IPS-15b (cell line): ENCODE results near the gene NDUFC2.

Source experiments
- H3K27me3 ChIP-seq: one replicate; pipeline ENCODE4 v1.6.1; 2013; ENCODE audit warnings: low read length; ENCODE audit not compliant: control insufficient read depth, insufficient read depth
- H3K36me3 ChIP-seq: one replicate; pipeline ENCODE4 v1.6.1; 2013; ENCODE audit warnings: low read length; ENCODE audit not compliant: control insufficient read depth, insufficient read depth
- H3K4me1 ChIP-seq: one replicate; pipeline ENCODE4 v1.6.1; 2013; ENCODE audit warnings: mild to moderate bottlenecking, low read length; ENCODE audit not compliant: control insufficient read depth, insufficient read depth
- H3K4me3 ChIP-seq: one replicate; pipeline ENCODE4 v1.5.1; 2013; ENCODE audit warnings: low read depth, low read length
- H3K9ac ChIP-seq: one replicate; pipeline ENCODE4 v1.6.1; 2013; ENCODE audit warnings: low read depth, mild to moderate bottlenecking, low read length
- H3K9me3 ChIP-seq: one replicate; pipeline ENCODE4 v1.6.1; 2013; ENCODE audit warnings: mild to moderate bottlenecking, low read length; ENCODE audit not compliant: control insufficient read depth, insufficient read depth

NDUFC2 gene

GRCh38 chr11:78020246-78020645 is 59.4 kb downstream of the NDUFC2 start:
- Histone ChIP-seq H3K9me3 (no peaks in the 10 kb centered on the region), H3K4me1 (peaks cover 6% of the 10 kb centered on the region), H3K27me3 (no peaks in the 10 kb centered on the region), H3K36me3 (peaks cover 10% of the 10 kb centered on the region), H3K9ac (no peak overlapping the region), H3K4me3 (no peak overlapping the region)

- Histone ChIP-seq H3K4me3 (no peak overlapping the region), H3K9me3 (no peaks in the 10 kb centered on the region), H3K27me3 (no peaks in the 10 kb centered on the region)
Measured at GRCh38 chr11:78019808-78020207, 59.9 kb downstream of the NDUFC2 start.

More at GRCh38 chr11:78019808-78020207, 59.9 kb downstream of the NDUFC2 start:
- H3K36me3 ChIP-seq: peaks cover 10% of the 10 kb centered on the region
- peaks cover 6% of the 10 kb centered on the region for H3K4me1 ChIP-seq
- H3K9ac ChIP-seq: no peak overlapping the region
